ENCODE data around the gene ZNF133. TPM values are rescaled to one million over a fixed set of nuclear protein-coding genes. Genes with fewer than 3 reads are reported as not detected.
A peak's percentile ranks its signal among the peaks of the same experiment; 100 is the strongest.

Gene ZNF133
- total and polyA plus RNA-seq, 2 of the 13 experiments (the other 11 are each of a cell fraction or from before 2014, with no cell fraction given): 23.5 to 26.7 TPM

DNA sequence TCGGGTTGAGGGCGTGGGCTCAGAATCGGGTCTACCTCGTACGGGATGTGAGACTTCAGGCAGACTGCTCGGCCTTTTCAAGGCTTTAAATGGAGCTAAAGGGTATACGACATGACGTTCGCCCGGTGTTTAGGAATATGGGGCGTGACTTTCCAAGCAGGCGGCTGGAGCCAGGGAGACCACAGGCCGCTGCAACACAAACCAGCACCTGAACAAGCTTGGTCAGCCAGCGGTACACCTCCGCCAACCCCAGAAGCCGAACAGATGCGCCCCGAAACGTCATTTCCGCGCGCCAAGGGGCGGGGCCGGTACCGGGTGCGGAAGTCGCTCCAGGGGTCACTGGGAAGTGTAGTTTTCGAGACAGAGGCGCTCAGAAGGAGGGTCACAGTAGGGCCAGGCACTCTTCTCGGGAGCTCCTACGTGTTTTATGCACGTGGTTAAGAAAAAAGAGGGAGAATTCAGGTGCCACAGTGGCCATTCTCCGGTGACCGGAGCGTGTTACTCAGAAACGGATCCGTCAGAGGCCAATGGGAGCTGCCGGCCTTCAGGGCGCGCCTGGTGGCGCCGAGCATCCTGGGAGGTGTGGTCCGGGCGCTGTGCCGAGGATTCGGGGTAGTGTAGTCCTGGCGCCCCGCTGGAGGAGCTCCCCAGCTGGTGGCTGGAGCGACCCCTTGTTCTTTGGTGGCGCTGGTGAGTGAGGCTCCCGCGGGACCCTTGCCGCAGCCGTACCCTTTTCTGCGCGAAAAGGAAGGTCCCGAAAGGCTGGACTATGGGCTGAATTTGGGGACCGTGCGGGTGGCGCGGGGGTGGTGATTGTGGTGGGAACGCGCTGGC lies at the start of gene ZNF133 (continued):
- TF ChIP-seq SMAD1 (CRISPR knock-in tag; IDR thresholded peaks at IDR 0.05; ENCODE audit: borderline replicate concordance, low read depth): peak; percentile 76; the same call in 1 of the 2 replicates
- TF ChIP-seq ZEB1 (IDR thresholded peaks at IDR 0.05; ENCODE audit: insufficient replicate concordance, low read depth): peak; percentile 77
- no peak for TF ChIP-seq ZBTB20 (CRISPR knock-in tag; IDR thresholded peaks at IDR 0.05; ENCODE audit: borderline replicate concordance, low read depth)
- 0 out of 2 replicates have a peak, but pooled peaks have one; percentile 45 for TF ChIP-seq MTA1 (CRISPR knock-in tag; IDR thresholded peaks at IDR 0.05; ENCODE audit: borderline replicate concordance)
- peak; percentile 93 for TF ChIP-seq TBX2 (CRISPR knock-in tag; IDR thresholded peaks at IDR 0.05; ENCODE audit: borderline replicate concordance)
- TF ChIP-seq, protein P1, sequence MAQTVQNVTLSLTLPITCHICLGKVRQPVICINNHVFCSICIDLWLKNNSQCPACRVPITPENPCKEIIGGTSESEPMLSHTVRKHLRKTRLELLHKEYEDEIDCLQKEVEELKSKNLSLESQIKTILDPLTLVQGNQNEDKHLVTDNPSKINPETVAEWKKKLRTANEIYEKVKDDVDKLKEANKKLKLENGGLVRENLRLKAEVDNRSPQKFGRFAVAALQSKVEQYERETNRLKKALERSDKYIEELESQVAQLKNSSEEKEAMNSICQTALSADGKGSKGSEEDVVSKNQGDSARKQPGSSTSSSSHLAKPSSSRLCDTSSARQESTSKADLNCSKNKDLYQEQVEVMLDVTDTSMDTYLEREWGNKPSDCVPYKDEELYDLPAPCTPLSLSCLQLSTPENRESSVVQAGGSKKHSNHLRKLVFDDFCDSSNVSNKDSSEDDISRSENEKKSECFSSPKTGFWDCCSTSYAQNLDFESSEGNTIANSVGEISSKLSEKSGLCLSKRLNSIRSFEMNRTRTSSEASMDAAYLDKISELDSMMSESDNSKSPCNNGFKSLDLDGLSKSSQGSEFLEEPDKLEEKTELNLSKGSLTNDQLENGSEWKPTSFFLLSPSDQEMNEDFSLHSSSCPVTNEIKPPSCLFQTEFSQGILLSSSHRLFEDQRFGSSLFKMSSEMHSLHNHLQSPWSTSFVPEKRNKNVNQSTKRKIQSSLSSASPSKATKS (CRISPR knock-in tag; IDR thresholded peaks at IDR 0.05): peak; percentile 98
- peak; percentile 78 for TF ChIP-seq SIN3B (IDR thresholded peaks at IDR 0.05; ENCODE audit: low read length)
- TF ChIP-seq, protein P2, sequence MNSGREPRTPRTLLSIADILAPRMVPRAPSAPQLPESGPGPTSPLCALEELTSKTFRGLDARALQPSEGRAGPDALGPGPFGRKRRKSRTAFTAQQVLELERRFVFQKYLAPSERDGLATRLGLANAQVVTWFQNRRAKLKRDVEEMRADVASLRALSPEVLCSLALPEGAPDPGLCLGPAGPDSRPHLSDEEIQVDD (CRISPR knock-in tag; IDR thresholded peaks at IDR 0.05; ENCODE audit: borderline replicate concordance): peak; percentile 38; the same call in 1 of the 2 replicates
- TF ChIP-seq ZNF572 (CRISPR knock-in tag; IDR thresholded peaks at IDR 0.05): peak; percentile 73
- TF ChIP-seq RFX3 (CRISPR knock-in tag; IDR thresholded peaks at IDR 0.05): no peak; the same call in 1 of the 2 replicates
- peak; percentile 88 for TF ChIP-seq ZNF747 (CRISPR knock-in tag; IDR thresholded peaks at IDR 0.05; ENCODE audit: borderline replicate concordance)
- TF ChIP-seq SMARCC2 (IDR thresholded peaks at IDR 0.05): no peak
- TF ChIP-seq IRF2 (CRISPR knock-in tag; IDR thresholded peaks at IDR 0.05): peak; percentile 94
- TF ChIP-seq ZBTB37 (CRISPR knock-in tag; IDR thresholded peaks at IDR 0.05): peak; percentile 74; the same call in 1 of the 2 replicates
- no peak; the same call in 1 of the 2 replicates for TF ChIP-seq SNAPC2 (CRISPR knock-in tag; IDR thresholded peaks at IDR 0.05)
- TF ChIP-seq, protein P3, sequence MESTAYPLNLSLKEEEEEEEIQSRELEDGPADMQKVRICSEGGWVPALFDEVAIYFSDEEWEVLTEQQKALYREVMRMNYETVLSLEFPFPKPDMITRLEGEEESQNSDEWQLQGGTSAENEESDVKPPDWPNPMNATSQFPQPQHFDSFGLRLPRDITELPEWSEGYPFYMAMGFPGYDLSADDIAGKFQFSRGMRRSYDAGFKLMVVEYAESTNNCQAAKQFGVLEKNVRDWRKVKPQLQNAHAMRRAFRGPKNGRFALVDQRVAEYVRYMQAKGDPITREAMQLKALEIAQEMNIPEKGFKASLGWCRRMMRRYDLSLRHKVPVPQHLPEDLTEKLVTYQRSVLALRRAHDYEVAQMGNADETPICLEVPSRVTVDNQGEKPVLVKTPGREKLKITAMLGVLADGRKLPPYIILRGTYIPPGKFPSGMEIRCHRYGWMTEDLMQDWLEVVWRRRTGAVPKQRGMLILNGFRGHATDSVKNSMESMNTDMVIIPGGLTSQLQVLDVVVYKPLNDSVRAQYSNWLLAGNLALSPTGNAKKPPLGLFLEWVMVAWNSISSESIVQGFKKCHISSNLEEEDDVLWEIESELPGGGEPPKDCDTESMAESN (CRISPR knock-in tag; conservative IDR thresholded peaks at IDR 0.05): peak; percentile 97
- peak; percentile 97 for TF ChIP-seq ZFY (CRISPR knock-in tag; IDR thresholded peaks at IDR 0.05)
- no peak for TF ChIP-seq DPF2 (CRISPR knock-in tag; IDR thresholded peaks at IDR 0.05; ENCODE audit: borderline replicate concordance, low read depth)
- peak; percentile 82 for TF ChIP-seq ZNF552 (CRISPR knock-in tag; IDR thresholded peaks at IDR 0.05; ENCODE audit: borderline replicate concordance)
- TF ChIP-seq HOXA7 (CRISPR knock-in tag; IDR thresholded peaks at IDR 0.05): no peak
